B cell (primary cell): ENCODE measurements around the gene SYNE2. TPM values are rescaled to one million over a fixed set of nuclear protein-coding genes. Genes with fewer than 3 reads are reported as not detected.

Source experiments
- ATAC-seq: fragments of 200-7000 bp; cut with Tn5 transposase; one replicate; pipeline ENCODE4 v1.10.0; 2021; ENCODE audit warnings: low read depth, mild to moderate bottlenecking, moderate number of reproducible peaks, moderate library complexity
- CTCF ChIA-PET: fragments of 350-600 bp; sonication (Branson Sonifier 250); formaldehyde crosslinking; loops from one replicate; lab custom pipeline; 2021; ENCODE audit warnings: antibody characterized with exemption, inconsistent platforms; lab: Charles Lee
- POLR2A ChIA-PET: fragments of 350-600 bp; sonication (Branson Sonifier 250); formaldehyde crosslinking; loops from one replicate; lab custom pipeline; 2021; ENCODE audit warnings: antibody characterized with exemption; lab: Charles Lee
- DNase-seq: peaks from one replicate; pipeline ENCODE4 v3.0.0; 2013
- H2AFZ ChIP-seq: 2 replicates; pipeline ENCODE4 v1.6.1; 2012; ENCODE audit warnings: mild to moderate bottlenecking, low read depth, low read length; ENCODE audit not compliant: insufficient read depth, poor library complexity, severe bottlenecking
- H3K27ac ChIP-seq, 2 donors: 1 replicate in 1 of 2; 2 replicates in 1 of 2; pipeline ENCODE4 v1.5.1; 2012 to 2013; ENCODE audit warnings: low read length in 2 of 2, mild to moderate bottlenecking in 2 of 2, moderate library complexity in 1 of 2
- H3K27me3 ChIP-seq, 4 experiments: fragments of 200-600 bp in 1 of 4; sonication (generic) in 1 of 4; replicated peaks in 1 of 4; 1 replicate in 2 of 4; 2 replicates in 2 of 4; pipeline versions ENCODE4 v1.6.1 to v1.7.0; 2013 to 2016; ENCODE audit warnings: low read length in 3 of 4, mild to moderate bottlenecking in 2 of 4, mixed read lengths in 1 of 4, moderate library complexity in 1 of 4; ENCODE audit not compliant: insufficient read depth in 4 of 4, control insufficient read depth in 3 of 4; ENCODE audit errors: control extremely low read depth in 1 of 4
- H3K36me3 ChIP-seq, 2 experiments: replicated peaks in 1 of 2; 1 replicate in 1 of 2; 2 replicates in 1 of 2; pipeline versions ENCODE4 v1.6.1 to v1.7.1; 2013; ENCODE audit warnings: low read length in 1 of 2; ENCODE audit not compliant: insufficient read depth in 2 of 2, control insufficient read depth in 1 of 2; ENCODE audit errors: control extremely low read depth in 1 of 2, extremely low read depth in 1 of 2
- H3K4me1 ChIP-seq, 2 donors: fragments of 200-600 bp in 1 of 2; sonication (generic) in 1 of 2; 1 replicate in 1 of 2; 2 replicates in 1 of 2; pipeline versions ENCODE4 v1.5.1 to v1.6.1; 2013 to 2017; ENCODE audit warnings: low read length in 2 of 2; ENCODE audit not compliant: control insufficient read depth in 2 of 2, insufficient read depth in 2 of 2
- H3K4me2 ChIP-seq: replicated peaks from 2 replicates; pipeline ENCODE3; 2012; ENCODE audit warnings: mild to moderate bottlenecking, low read depth, low read length; ENCODE audit not compliant: poor library complexity, severe bottlenecking
- H3K4me3 ChIP-seq, 5 experiments: fragments of 200-600 bp in 1 of 5; sonication (generic) in 1 of 5; 1 replicate in 3 of 5; 2 replicates in 2 of 5; pipeline versions ENCODE4 v1.5.1 to v1.7.0; 2011 to 2016; ENCODE audit warnings: low read length in 4 of 5, mild to moderate bottlenecking in 4 of 5, low read depth in 2 of 5, control low read depth in 1 of 5, moderate library complexity in 1 of 5; ENCODE audit not compliant: insufficient read depth in 1 of 5; ENCODE audit errors: control extremely low read depth in 1 of 5, extremely low read depth in 1 of 5
- H3K79me2 ChIP-seq: fragments of 200-600 bp; sonication (generic); one replicate; pipeline ENCODE4 v1.6.0; 2016; ENCODE audit warnings: low read length; ENCODE audit not compliant: control insufficient read depth, insufficient read depth
- H3K9ac ChIP-seq: fragments of 200-600 bp; sonication (generic); 2 replicates; pipeline ENCODE4 v1.6.1; 2017; ENCODE audit warnings: mild to moderate bottlenecking, low read length, moderate library complexity
- H3K9me3 ChIP-seq, 3 donors: one replicate each; pipeline versions ENCODE4 v1.6.1 to v1.7.1; 2013; ENCODE audit warnings: low read length in 2 of 3; ENCODE audit not compliant: control insufficient read depth in 2 of 3, insufficient read depth in 1 of 3; ENCODE audit errors: control extremely low read depth in 1 of 3
- H4K20me1 ChIP-seq: 2 replicates; pipeline ENCODE4 v1.6.0; 2012; ENCODE audit warnings: mild to moderate bottlenecking, low read length; ENCODE audit not compliant: insufficient read depth, control insufficient read depth, poor library complexity, severe bottlenecking
- H3K27ac Mint-ChIP-seq: one replicate; pipeline ENCODE4 v1.8.0; 2021; ENCODE audit warnings: mixed read lengths
- H3K27me3 Mint-ChIP-seq: one replicate; pipeline ENCODE4 v1.8.0; 2021; ENCODE audit warnings: mixed read lengths
- H3K4me1 Mint-ChIP-seq: one replicate; pipeline ENCODE4 v1.8.0; 2021; ENCODE audit warnings: mixed read lengths
- H3K4me3 Mint-ChIP-seq: one replicate; pipeline ENCODE4 v1.8.0; 2021; ENCODE audit warnings: mixed read lengths
- H3K9me3 Mint-ChIP-seq: one replicate; pipeline ENCODE4 v1.8.0; 2022; ENCODE audit warnings: mixed read lengths; ENCODE audit not compliant: insufficient read depth
- CTCF ChIP-seq: fragments of 200-600 bp; IDR thresholded peaks from one replicate; pipeline ENCODE4 v1.8.0; 2022; ENCODE audit warnings: antibody characterized with exemption, mild to moderate bottlenecking
- EZH2 ChIP-seq: IDR thresholded peaks from 2 replicates; pipeline ENCODE4 v1.6.1; 2012; ENCODE audit warnings: borderline replicate concordance, low read depth, mild to moderate bottlenecking, moderate library complexity, low read length; ENCODE audit not compliant: insufficient read depth, poor library complexity, severe bottlenecking
- WGBS: methylation state at CpG from one replicate; pipeline ENCODE4 v1.1.5; 2013; ENCODE audit warnings: missing lambda C conversion rate; ENCODE audit not compliant: insufficient coverage; 5-methylcytosine and 5-hydroxymethylcytosine counted together
- intact Hi-C: fragments of 100-400 bp; cut with micrococcal nuclease; formaldehyde crosslinking; loops from one replicate; pipeline ENCODE4 v1.10.0; 2022
- polyA plus RNA-seq: library from polyadenylated mRNA; depleted of rRNA; stranded (reverse); fragments of >200 nt; gene quantifications from 2 replicates; pipeline ENCODE4 v1.2.3, GENCODE V29; 2012
- total RNA-seq, 2 donors: library from RNA; stranded (reverse); fragments of 120-200 nt in 1 of 2; gene quantifications; 1 replicate in 1 of 2; 2 replicates in 1 of 2; pipeline versions ENCODE4 v1.2.3 to v1.2.4, GENCODE V29; 2013 to 2022

The SYNE2 gene
- total and polyA plus RNA-seq, 2 donors (not counting 1 experiment from before 2014, with no cell fraction given) = 39.5 to 105 TPM

DNA sequence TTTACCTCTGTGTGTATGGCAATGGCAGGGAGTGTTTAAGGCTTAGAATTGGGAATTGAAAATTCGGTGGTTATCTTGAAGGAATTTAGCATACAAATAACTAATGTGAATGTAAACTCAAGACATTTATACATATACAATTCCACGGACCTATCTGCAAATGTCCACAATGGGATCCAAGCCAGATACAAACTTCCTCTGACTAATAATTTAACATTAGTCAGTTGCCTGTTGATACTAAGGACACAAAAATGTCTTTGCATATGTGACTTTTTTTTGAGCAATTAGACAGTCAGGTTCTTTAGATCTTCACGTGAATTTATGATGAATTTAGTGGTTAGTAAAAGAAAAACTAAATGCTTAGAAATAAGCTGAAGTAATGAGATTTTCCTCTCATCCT is 400.9 kb downstream of the SYNE2 start:
- DNase-seq = no peak
- no peaks in the 10 kb centered on the region for H3K27me3 ChIP-seq
- no peaks in the 10 kb centered on the region for H3K79me2 ChIP-seq
- intact Hi-C loops = no loop called here
- no peaks in the 10 kb centered on the region for H4K20me1 ChIP-seq
- no peaks in the 10 kb centered on the region for H3K9me3 Mint-ChIP-seq
- H3K9me3 ChIP-seq = no peaks in the 10 kb centered on the region
- no peak for ATAC-seq
- no peak overlapping the region for H3K27ac ChIP-seq
- H3K4me2 ChIP-seq = no peak overlapping the region
- H3K4me1 ChIP-seq = no peaks in the 10 kb centered on the region
- no peak overlapping the region for H2AFZ ChIP-seq
- H3K4me3 ChIP-seq = no peak overlapping the region
- H3K4me1 Mint-ChIP-seq = no peaks in the 10 kb centered on the region
- no peak overlapping the region for H3K9ac ChIP-seq
- no CpG with 5 or more reads among the region's 3 CpGs for WGBS
- ChIA-PET CTCF (interaction anchor here (1.2 kb wide), 1 partner anchor 51 kb away, joined by 10 read pairs; no protein-coding TSS in a partner anchor), POLR2A (no interaction called here)
- TF ChIP-seq CTCF (no peak), EZH2 (no peak)
- no peaks in the 10 kb centered on the region for H3K27me3 Mint-ChIP-seq
- H3K4me3 Mint-ChIP-seq = no peak overlapping the region
- no peak overlapping the region for H3K27ac Mint-ChIP-seq
- H3K36me3 ChIP-seq = no peaks in the 10 kb centered on the region

GRCh38 chr14:64255756-64256155 is 403.0 kb downstream of the SYNE2 start:
- H3K27me3 ChIP-seq = no peaks in the 10 kb centered on the region
- H4K20me1 ChIP-seq = no peaks in the 10 kb centered on the region
- no peaks in the 10 kb centered on the region for H3K79me2 ChIP-seq
- H3K36me3 ChIP-seq = no peaks in the 10 kb centered on the region
- intact Hi-C loops = no loop called here
- ATAC-seq = no peak
- no peak for TF ChIP-seq EZH2
- TF ChIP-seq CTCF = no peak
- H3K27ac ChIP-seq = no peak overlapping the region
- no CpG with 5 or more reads among the region's 1 CpG for WGBS
- H3K4me1 ChIP-seq = no peaks in the 10 kb centered on the region
- no peak for DNase-seq
- H3K9me3 ChIP-seq = no peaks in the 10 kb centered on the region
- ChIA-PET CTCF (no interaction called here), POLR2A (no interaction called here)
- no peak overlapping the region for H3K4me2 ChIP-seq
- no peaks in the 10 kb centered on the region for H3K4me1 Mint-ChIP-seq
- H3K27me3 Mint-ChIP-seq = no peaks in the 10 kb centered on the region
- H3K9ac ChIP-seq = no peak overlapping the region
- no peak overlapping the region for H3K4me3 Mint-ChIP-seq
- H2AFZ ChIP-seq = no peak overlapping the region
- no peak overlapping the region for H3K27ac Mint-ChIP-seq
- H3K9me3 Mint-ChIP-seq = no peaks in the 10 kb centered on the region
- no peak overlapping the region for H3K4me3 ChIP-seq
